ENCODE data around the gene FGFR3.

Gene FGFR3

DNA sequence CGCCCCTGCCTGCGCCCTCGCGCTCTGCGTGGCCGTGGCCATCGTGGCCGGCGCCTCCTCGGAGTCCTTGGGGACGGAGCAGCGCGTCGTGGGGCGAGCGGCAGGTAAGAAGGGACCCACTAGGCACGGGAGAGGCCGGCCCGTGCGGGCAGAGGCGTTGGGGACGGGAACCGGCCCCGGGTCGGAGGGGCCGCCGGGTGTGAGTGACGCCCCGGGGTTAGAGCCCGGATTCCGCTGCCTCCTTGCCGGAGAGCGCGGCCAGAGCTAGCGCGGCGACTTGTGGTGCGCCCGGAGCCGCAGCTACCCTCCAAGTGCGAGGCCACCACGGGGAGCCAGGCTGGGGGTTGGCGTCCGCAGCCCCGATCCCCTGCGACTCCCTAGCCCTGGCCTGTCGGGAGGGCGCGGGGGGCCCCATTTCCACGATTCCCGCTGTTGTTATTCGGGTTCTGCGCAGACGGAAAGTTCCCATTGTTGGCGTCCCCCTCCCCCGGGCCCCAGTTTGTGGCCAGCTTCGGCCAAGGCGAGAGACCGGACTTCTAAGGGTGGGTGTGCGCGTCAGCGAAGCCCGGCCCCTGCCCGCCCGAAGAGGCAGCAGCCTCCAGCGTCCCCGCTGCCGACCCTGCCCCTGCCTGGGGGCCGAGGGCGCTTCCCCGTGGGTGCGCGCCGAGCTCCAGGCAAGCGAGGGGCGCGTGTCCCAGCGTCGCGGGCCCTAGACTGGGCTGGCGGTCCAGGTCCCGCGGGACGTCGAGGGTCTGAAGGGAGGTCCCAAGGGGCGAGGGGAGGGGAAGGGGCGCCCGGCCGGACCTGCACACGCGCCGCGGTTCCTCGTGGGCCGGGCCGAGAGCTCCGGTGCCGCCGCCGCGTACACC is 1.1 kb downstream of the FGFR3 start:
- H3K9ac ChIP-seq (ENCODE audit: low read length), result no peak overlapping the region
- no peaks in the 10 kb centered on the region for H3K9me3 ChIP-seq (ENCODE audit: low read length)
- no peaks in the 10 kb centered on the region for H3K9me2 ChIP-seq (ENCODE audit: low read depth, low read length)
- no peaks in the 10 kb centered on the region for H3K4me1 ChIP-seq (ENCODE audit: insufficient read depth, low read length, severe bottlenecking)
- H3F3A ChIP-seq (ENCODE audit: insufficient read depth, low read length), result no peaks in the 10 kb centered on the region
- no peak overlapping the region for H3K4me3 ChIP-seq (ENCODE audit: low read depth, low read length, poor library complexity, severe bottlenecking)
- no peaks in the 10 kb centered on the region for H3K36me3 ChIP-seq (ENCODE audit: insufficient read depth, low read length)
- H2AFZ ChIP-seq (ENCODE audit: low read length), result no peak overlapping the region
- H3K27me3 ChIP-seq (ENCODE audit: insufficient read depth, low read length), result no peaks in the 10 kb centered on the region
- no peak for TF ChIP-seq CTCF (IDR thresholded peaks at IDR 0.05; ENCODE audit: low read length)
- TF ChIP-seq EZH2 (IDR thresholded peaks at IDR 0.05; ENCODE audit: borderline replicate concordance, low read length), result no peak
- no peaks in the 10 kb centered on the region for H4K20me1 ChIP-seq (ENCODE audit: insufficient read depth, low read length)
- no peak overlapping the region for H3K27ac ChIP-seq (ENCODE audit: low read depth, low read length, poor library complexity, severe bottlenecking)
- H3K79me2 ChIP-seq (ENCODE audit: insufficient read depth, low read length), result no peaks in the 10 kb centered on the region
- H3K4me2 ChIP-seq (ENCODE audit: low read length), result no peak overlapping the region; the same call in 1 of the 2 replicates

DNA sequence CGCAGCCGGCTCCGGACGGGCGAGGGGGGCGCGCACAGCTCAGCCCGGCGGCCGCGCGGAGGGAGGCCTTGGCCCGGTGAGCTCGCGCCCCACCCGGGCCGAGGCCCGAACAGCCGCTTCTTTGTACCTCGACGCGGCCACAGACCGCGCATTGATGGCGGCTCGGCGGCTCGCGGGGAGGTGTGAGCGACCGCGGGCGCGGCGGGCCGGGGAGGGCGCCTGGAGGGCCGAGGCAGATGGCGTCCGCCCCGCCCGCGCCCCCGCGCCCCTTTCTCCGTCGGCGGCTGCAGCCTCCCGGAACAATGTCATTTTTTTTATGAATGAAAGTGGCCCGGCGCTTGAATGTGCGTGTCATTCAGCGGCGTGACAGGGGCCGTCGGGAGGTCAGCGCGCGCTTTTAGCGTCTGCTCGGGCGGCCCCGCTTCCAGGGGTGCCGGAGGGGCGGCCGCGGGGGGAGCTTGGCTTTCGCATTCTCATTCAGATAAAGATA is 1.8 kb downstream of the FGFR3 start:
- Histone ChIP-seq H3K4me3 (ENCODE audit: low read depth, low read length, poor library complexity, severe bottlenecking) (no peak overlapping the region), H3K9me3 (ENCODE audit: low read length) (no peaks in the 10 kb centered on the region), H3K4me2 (ENCODE audit: low read length) (no peak overlapping the region; the same call in 1 of the 2 replicates), H4K20me1 (ENCODE audit: insufficient read depth, low read length) (no peaks in the 10 kb centered on the region), H3K36me3 (ENCODE audit: insufficient read depth, low read length) (no peaks in the 10 kb centered on the region), H3K9me2 (ENCODE audit: low read depth, low read length) (no peaks in the 10 kb centered on the region), H3K27me3 (ENCODE audit: insufficient read depth, low read length) (no peaks in the 10 kb centered on the region), H3K9ac (ENCODE audit: low read length) (no peak overlapping the region), H3K27ac (ENCODE audit: low read depth, low read length, poor library complexity, severe bottlenecking) (no peak overlapping the region), H3K79me2 (ENCODE audit: insufficient read depth, low read length) (no peaks in the 10 kb centered on the region), H3F3A (ENCODE audit: insufficient read depth, low read length) (no peaks in the 10 kb centered on the region), H3K4me1 (ENCODE audit: insufficient read depth, low read length, severe bottlenecking) (no peaks in the 10 kb centered on the region), H2AFZ (ENCODE audit: low read length) (no peak overlapping the region)
- no peak for TF ChIP-seq CTCF (IDR thresholded peaks at IDR 0.05; ENCODE audit: low read length)
- no peak for TF ChIP-seq EZH2 (IDR thresholded peaks at IDR 0.05; ENCODE audit: borderline replicate concordance, low read length)

- Histone ChIP-seq H3K36me3 (ENCODE audit: insufficient read depth, low read length) (no peaks in the 10 kb centered on the region), H3K27ac (ENCODE audit: low read depth, low read length, poor library complexity, severe bottlenecking) (no peak overlapping the region), H3F3A (ENCODE audit: insufficient read depth, low read length) (no peaks in the 10 kb centered on the region), H3K9ac (ENCODE audit: low read length) (no peak overlapping the region), H4K20me1 (ENCODE audit: insufficient read depth, low read length) (no peaks in the 10 kb centered on the region), H3K79me2 (ENCODE audit: insufficient read depth, low read length) (no peaks in the 10 kb centered on the region), H3K27me3 (ENCODE audit: insufficient read depth, low read length) (no peaks in the 10 kb centered on the region), H3K4me3 (ENCODE audit: low read depth, low read length, poor library complexity, severe bottlenecking) (no peak overlapping the region), H3K4me1 (ENCODE audit: insufficient read depth, low read length, severe bottlenecking) (no peaks in the 10 kb centered on the region), H2AFZ (ENCODE audit: low read length) (no peak overlapping the region), H3K4me2 (ENCODE audit: low read length) (no peak overlapping the region), H3K9me3 (ENCODE audit: low read length) (no peaks in the 10 kb centered on the region), H3K9me2 (ENCODE audit: low read depth, low read length) (no peaks in the 10 kb centered on the region)
- TF ChIP-seq EZH2 (IDR thresholded peaks at IDR 0.05; ENCODE audit: borderline replicate concordance, low read length), result no peak
These were observed 2.5 kb downstream of the FGFR3 start for GRCh38 chr4:1795299-1796195.
